Measurements from ENCODE around the gene FGD4.

Gene FGD4

DNA sequence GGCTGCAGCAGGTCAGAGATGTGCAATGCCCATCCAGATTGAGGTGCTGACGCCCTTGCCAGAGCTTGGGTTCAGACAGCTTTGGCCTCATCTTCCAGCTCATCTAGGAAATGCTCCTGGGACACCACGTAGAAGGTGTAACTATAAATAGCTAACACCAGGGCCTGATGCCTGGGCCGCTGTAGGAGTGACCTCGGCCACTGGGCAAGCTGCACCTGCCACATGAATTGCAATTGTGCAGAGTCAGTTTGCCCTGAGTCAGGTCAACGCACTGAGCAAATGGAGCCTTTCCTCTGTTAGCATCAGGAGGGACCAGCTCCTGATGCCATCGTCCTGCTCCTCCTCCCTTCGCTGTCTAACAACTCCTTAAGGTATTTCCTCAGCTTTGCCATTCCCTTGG is 262.3 kb downstream of the FGD4 start:
- TF ChIP-seq FOXM1 (IDR thresholded peaks at IDR 0.05; ENCODE audit: borderline replicate concordance, low read depth), result no peak
- TF ChIP-seq, protein P1, sequence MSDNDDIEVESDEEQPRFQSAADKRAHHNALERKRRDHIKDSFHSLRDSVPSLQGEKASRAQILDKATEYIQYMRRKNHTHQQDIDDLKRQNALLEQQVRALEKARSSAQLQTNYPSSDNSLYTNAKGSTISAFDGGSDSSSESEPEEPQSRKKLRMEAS (IDR thresholded peaks at IDR 0.05), result no peak
- TF ChIP-seq ZBTB7A (IDR thresholded peaks at IDR 0.05; ENCODE audit: low read depth), result no peak
- TF ChIP-seq EP300 (IDR thresholded peaks at IDR 0.05; ENCODE audit: borderline replicate concordance), result no peak
- no peak for TF ChIP-seq TCF12 (IDR thresholded peaks at IDR 0.05; ENCODE audit: low read depth)
- TF ChIP-seq RAD21 (IDR thresholded peaks at IDR 0.05; ENCODE audit: low read depth), result no peak
- TF ChIP-seq TAF1 (IDR thresholded peaks at IDR 0.05; ENCODE audit: low read depth), result no peak
- TF ChIP-seq, protein P2, sequence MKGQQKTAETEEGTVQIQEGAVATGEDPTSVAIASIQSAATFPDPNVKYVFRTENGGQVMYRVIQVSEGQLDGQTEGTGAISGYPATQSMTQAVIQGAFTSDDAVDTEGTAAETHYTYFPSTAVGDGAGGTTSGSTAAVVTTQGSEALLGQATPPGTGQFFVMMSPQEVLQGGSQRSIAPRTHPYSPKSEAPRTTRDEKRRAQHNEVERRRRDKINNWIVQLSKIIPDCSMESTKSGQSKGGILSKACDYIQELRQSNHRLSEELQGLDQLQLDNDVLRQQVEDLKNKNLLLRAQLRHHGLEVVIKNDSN (IDR thresholded peaks at IDR 0.05), result no peak
- TF ChIP-seq YY1 (IDR thresholded peaks at IDR 0.05; ENCODE audit: low read depth), result no peak
- TF ChIP-seq TEAD4 (IDR thresholded peaks at IDR 0.05), result no peak
- no peak for TF ChIP-seq CEBPB (IDR thresholded peaks at IDR 0.05)
- no peak for TF ChIP-seq CREB1 (IDR thresholded peaks at IDR 0.05; ENCODE audit: low read depth)
- TF ChIP-seq EGR1 (IDR thresholded peaks at IDR 0.05), result no peak
- no peak for TF ChIP-seq NFIC (IDR thresholded peaks at IDR 0.05)

DNA sequence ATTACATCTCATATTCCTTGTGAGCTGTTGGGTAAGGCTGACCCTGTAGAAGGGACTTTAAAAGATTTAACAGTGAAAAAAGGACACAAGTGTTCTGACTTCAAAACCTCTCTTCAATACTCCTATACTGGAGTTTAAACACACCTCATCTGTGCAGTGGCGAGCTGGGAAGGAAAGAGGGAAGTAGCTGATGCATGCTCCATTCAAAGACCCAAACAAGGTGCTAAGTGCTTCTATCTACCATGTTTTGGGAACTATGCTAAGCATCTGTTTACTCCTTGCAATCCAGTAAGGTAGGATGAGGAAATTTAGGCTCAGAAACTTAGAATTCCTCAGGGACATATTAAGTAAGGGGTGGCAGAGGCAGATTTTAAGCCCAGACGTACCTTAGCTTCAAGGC is 263.3 kb downstream of the FGD4 start:
- TF ChIP-seq, protein P2 (IDR thresholded peaks at IDR 0.05), result no peak
- TF ChIP-seq CREB1 (IDR thresholded peaks at IDR 0.05; ENCODE audit: low read depth) (no peak), CEBPB (IDR thresholded peaks at IDR 0.05) (no peak), EGR1 (IDR thresholded peaks at IDR 0.05) (no peak), TCF12 (IDR thresholded peaks at IDR 0.05; ENCODE audit: low read depth) (no peak), TEAD4 (IDR thresholded peaks at IDR 0.05) (no peak), NFIC (IDR thresholded peaks at IDR 0.05) (no peak), FOXM1 (IDR thresholded peaks at IDR 0.05; ENCODE audit: borderline replicate concordance, low read depth) (no peak)
- TF ChIP-seq, protein P1 (IDR thresholded peaks at IDR 0.05), result no peak

DNA sequence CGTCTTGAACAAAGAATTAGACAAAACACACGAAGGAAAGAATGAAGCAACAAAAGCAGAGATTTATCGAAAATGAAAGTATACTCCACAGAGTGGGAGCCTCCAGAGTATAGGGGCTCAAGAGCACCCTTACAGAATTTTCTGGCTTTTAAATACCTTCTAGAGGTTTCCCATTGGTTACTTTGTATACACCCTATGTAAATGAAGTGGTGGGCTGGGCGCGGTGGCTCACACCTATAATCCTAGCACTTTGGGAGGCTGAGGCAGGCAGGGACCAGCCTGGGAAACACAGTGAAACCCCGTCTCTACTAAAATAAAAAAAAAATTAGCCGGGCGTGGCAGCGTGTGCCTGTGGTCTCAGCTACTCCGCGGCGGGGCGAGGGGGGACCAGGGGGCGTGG is 266.7 kb downstream of the FGD4 start:
- TF ChIP-seq CREB1 (IDR thresholded peaks at IDR 0.05; ENCODE audit: low read depth), result no peak

DNA sequence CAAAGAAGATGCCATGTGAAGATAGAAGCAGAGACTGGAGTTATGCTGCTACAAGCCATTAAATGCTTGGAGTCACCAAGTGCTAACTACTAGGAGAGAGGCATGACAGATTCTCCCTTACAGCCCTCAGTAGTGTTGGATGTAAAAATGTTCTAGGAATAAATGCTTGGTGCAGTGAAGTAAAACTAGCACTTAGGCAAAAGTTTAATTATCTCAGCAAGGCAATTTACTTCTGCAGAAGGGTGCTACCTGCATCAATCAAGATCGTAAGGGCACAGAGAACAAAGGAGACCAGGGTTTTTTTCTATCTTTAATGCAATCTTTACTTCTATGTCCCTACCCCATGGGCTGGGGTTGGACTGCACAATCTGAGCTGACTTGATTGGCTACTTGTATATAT is 270.2 kb downstream of the FGD4 start:
- TF ChIP-seq, protein P2 (IDR thresholded peaks at IDR 0.05), result no peak
- TF ChIP-seq EP300 (IDR thresholded peaks at IDR 0.05; ENCODE audit: borderline replicate concordance) (no peak), EGR1 (IDR thresholded peaks at IDR 0.05) (no peak), YY1 (IDR thresholded peaks at IDR 0.05; ENCODE audit: low read depth) (no peak), CEBPB (IDR thresholded peaks at IDR 0.05) (no peak), ZBTB7A (IDR thresholded peaks at IDR 0.05; ENCODE audit: low read depth) (no peak)

DNA sequence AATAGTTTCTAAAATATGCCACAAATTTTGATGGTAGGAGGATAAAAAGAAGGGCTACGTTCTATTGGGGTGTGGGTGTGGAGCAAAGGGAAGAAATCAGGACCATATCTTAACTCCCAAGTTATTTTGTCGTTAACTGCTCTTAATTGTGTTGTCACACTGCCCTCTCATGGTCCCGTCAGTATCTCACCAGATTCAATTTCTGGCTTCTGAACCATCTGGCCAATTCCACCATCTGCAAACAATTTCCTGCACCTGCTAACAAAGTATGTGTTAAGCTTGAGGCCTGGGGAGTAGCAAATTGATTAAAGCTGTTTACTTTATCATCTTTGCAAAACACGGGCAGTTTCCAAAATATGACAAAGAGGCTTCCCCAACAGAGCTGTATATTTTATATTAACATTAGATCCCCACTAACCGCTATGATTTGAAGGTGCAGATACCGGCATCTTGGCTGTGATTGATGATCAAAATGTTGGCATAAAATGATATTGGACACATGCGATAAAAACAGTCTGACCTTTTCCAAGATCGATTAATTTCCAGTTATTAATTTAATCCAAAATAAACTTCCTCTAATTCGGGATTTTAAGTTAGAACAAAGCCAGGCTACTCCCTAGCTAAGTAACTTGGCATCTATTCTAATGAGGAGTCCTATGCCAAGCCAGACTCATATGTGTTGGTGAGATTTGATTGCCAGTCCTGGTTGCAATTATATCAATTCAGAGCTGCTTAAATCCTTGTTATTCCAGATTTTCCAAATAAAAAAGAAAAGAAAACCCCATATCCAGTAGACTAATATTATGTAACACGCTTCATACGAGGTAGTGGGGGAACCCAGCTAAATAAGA is 272.8 kb downstream of the FGD4 start:
- TF ChIP-seq TEAD4 (IDR thresholded peaks at IDR 0.05), result no peak
- TF ChIP-seq RAD21 (IDR thresholded peaks at IDR 0.05; ENCODE audit: low read depth), result peak; percentile 92

DNA sequence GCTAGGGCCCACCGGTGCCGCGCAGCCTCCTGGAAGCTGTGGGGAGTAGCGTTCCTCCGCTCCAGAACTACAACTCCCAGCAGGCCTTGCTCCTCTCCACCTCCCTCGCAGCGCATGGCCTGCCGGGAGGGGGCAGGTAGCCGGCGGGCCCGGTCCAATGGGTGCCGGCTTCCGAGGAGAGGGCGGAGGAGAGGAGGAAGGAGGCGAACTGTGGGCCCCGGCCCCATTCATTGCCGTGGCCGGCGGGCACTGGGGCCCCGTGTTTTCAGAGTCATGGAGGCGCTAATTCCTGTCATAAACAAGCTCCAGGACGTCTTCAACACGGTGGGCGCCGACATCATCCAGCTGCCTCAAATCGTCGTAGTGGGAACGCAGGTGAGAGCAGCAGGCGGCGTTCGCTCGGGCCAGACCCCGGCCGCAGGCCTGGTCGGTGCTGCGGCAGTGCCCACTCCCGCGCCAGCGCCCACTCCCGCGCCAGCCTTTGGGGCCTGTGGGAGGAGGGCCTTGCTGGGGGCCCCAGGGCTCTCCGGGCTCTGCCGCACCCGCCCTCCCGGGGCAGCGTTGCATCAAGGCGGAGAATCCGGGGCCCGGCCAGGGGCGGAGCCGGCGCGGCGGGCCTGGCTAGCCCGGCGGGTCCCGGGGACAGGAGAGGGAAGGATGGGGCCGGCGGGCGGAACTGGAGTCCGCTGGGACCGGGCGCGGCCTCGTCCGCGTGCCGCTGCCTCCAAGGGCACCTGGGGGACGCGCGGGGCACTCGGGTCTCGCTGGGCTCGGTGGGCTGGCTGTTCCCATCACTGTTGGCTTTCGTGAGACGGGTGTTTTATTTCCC is 279.9 kb downstream of the FGD4 start, which contains the start of gene DNM1L:
Gene DNM1L, plus strand, starts transcription at position 211 of the 829 bp plus-strand sequence. Its CDS starts 63 bp downstream, at position 274.
- TF ChIP-seq EP300 (IDR thresholded peaks at IDR 0.05; ENCODE audit: borderline replicate concordance) (peak; percentile 15; the same call in 1 of the 2 replicates), TAF1 (IDR thresholded peaks at IDR 0.05; ENCODE audit: low read depth) (peak; percentile 87), RAD21 (IDR thresholded peaks at IDR 0.05; ENCODE audit: low read depth) (no peak), EGR1 (IDR thresholded peaks at IDR 0.05) (no peak), YY1 (IDR thresholded peaks at IDR 0.05; ENCODE audit: low read depth) (peak; percentile 74; the same call in 1 of the 2 replicates), NFIC (IDR thresholded peaks at IDR 0.05) (no peak), ZBTB7A (IDR thresholded peaks at IDR 0.05; ENCODE audit: low read depth) (peak; percentile 87), CEBPB (IDR thresholded peaks at IDR 0.05) (no peak; the same call in 1 of the 2 replicates), FOXM1 (IDR thresholded peaks at IDR 0.05; ENCODE audit: borderline replicate concordance, low read depth) (no peak), TEAD4 (IDR thresholded peaks at IDR 0.05) (0 out of 2 replicates have a peak, but pooled peaks have one; percentile 36), TCF12 (IDR thresholded peaks at IDR 0.05; ENCODE audit: low read depth) (peak; percentile 69), CREB1 (IDR thresholded peaks at IDR 0.05; ENCODE audit: low read depth) (peak; percentile 7; the same call in 1 of the 2 replicates)
- TF ChIP-seq, protein P3, sequence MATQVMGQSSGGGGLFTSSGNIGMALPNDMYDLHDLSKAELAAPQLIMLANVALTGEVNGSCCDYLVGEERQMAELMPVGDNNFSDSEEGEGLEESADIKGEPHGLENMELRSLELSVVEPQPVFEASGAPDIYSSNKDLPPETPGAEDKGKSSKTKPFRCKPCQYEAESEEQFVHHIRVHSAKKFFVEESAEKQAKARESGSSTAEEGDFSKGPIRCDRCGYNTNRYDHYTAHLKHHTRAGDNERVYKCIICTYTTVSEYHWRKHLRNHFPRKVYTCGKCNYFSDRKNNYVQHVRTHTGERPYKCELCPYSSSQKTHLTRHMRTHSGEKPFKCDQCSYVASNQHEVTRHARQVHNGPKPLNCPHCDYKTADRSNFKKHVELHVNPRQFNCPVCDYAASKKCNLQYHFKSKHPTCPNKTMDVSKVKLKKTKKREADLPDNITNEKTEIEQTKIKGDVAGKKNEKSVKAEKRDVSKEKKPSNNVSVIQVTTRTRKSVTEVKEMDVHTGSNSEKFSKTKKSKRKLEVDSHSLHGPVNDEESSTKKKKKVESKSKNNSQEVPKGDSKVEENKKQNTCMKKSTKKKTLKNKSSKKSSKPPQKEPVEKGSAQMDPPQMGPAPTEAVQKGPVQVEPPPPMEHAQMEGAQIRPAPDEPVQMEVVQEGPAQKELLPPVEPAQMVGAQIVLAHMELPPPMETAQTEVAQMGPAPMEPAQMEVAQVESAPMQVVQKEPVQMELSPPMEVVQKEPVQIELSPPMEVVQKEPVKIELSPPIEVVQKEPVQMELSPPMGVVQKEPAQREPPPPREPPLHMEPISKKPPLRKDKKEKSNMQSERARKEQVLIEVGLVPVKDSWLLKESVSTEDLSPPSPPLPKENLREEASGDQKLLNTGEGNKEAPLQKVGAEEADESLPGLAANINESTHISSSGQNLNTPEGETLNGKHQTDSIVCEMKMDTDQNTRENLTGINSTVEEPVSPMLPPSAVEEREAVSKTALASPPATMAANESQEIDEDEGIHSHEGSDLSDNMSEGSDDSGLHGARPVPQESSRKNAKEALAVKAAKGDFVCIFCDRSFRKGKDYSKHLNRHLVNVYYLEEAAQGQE (IDR thresholded peaks at IDR 0.05; ENCODE audit: low read depth), result no peak
- TF ChIP-seq, protein P2 (IDR thresholded peaks at IDR 0.05), result no peak; the same call in 1 of the 2 replicates
- TF ChIP-seq, protein P1 (IDR thresholded peaks at IDR 0.05), result peak; percentile 23
